Measurements from ENCODE around the gene GPS2. TPM values are rescaled to one million over a fixed set of nuclear protein-coding genes. Genes with fewer than 3 reads are reported as not detected.
A peak's percentile ranks its signal among the peaks of the same experiment; 100 is the strongest.

GPS2 gene
- total RNA-seq, 1 donor from 2014 or later, result 35.3 TPM

DNA sequence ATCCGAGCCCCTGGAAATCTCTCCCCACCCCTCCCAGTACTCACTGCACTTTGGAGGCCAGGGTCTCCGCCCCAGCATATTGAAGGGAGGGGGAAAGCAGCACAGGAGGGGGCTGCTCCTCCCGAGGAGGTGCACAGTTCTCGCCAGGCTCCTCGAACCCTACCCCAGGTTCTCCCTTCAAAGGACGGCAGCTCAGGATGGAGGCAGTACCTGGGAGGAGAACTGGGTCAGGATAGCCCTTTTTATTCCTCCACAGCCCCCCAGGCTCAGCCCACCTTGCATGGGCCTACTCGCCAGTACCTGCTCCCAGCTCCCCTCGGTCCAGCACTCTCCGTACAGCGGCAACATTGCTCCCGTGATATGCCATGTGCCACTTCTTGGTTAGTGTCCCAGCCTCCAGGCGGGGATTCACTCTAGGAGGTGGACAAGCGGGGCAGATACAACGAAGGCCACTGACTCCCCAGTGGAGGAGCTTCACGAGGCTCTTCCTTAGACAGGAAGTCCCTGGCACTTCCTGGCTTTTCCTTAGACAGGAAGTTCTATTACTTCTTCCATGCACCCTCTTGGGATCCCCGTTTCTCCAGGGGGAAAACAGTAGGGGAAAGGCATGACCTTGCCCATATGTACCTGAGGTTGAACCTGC is 2.1 kb upstream of the GPS2 start:
- no peak for DNase-seq

DNA sequence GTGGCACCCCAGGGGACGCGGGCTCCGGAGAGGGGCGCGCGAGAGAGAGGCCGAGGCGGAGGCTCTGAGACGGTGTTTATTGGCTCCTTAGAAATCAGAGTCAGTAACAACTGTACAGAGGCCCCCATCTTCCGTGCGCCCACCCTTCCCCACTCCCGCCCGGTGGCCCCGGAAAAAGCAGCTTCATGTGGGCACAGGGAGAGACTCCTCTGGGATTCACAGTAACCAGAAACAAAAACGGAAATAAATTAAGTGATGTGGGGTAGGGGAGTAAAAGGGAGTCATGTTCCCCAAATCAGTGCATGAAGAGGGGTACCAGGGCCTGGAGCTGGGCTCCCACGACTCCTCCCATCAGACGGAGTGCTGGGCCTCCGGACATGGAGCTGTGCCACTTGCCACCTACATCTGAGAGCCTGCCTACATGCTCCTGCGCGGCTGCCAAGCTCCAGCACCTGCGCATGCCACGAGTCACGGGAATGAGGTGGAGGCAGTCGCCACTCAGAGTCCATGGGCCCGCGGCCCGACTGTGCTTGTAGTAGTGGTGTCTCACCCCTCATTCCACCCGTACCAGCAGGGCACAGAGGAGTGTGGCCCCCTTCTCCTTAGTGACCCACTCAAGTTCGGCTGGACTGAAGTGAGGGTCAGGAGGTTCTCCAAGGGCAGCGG is 543 bp upstream of the GPS2 start:
- no peak for DNase-seq

DNA sequence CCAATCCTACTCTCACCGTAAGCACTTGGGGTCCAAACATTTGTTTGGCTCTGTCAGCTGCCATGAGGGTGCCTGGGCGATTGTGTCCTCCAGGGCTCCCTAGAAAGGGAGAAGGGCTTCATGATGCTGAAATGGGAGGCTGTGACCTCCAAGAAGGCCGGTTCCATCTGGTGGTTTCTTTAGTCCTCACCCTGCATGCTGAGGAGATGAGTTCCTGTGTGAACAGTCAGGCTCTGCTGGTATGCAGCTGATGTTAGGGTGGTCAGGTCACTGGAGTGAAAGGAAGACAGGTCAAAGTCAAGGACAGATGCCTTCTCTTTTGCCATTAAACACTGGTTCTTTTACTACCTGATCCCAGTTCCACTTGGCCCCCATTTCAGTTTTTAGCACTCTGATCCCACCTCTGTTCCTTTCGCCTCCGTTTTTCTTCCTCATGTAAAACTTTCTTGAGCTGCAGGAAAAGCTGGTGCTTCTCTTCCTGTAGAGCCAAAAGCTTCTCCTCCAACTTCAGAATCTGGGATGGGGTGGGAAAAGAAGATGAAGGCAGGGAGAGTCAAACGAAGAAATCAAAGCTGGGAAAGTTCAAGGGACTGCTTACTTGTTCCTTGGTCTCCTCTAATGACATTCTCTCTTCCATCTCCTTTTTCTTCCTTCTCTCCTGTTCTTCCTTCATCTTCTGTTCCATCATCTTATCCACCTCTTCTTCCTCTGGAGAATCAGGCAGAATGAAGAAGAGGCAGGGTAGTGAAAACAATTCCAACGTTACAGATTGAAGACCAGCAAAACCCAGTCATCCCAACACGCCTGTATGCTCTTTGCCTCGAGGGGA is 1.1 kb downstream of the GPS2 start:
- no peak for DNase-seq

DNA sequence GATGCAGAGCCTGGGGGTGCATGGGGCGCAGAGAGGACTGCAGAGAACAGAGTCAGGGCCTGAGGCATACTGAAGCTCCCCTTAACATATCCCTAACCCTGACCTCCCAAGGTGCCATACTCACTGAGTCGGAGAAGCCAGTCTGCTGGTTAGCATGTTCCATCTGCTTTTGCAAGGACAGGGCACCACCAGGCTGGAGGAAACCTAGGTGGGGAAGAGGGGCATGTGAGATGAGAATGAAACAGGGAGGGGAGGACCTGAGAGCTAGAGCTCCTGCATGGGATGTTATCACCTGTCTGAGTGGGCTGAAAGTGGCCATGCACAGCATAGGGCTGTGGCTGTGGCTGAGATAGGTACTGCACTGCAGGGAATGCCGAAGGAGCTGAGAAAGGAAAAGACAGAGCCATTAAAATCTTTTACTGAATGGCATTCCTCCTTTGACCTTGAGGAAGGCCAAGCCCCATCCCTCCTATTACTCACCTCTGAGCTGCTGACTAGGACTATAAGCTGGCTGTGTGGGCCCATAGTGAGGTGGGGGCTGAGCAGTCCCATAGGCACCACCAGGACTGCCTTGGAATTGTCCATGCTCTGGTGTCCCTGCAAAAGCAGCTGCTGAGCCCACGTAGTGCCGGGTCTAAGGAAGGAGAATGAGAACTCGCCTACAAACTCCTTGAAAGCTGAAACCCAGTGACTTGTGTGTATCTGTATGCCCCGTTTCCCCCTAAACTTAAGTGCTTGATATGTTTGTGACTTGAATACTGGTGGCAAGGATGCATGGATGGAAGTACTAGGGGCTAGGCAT is 1.9 kb downstream of the GPS2 start:
- no peak for DNase-seq

DNA sequence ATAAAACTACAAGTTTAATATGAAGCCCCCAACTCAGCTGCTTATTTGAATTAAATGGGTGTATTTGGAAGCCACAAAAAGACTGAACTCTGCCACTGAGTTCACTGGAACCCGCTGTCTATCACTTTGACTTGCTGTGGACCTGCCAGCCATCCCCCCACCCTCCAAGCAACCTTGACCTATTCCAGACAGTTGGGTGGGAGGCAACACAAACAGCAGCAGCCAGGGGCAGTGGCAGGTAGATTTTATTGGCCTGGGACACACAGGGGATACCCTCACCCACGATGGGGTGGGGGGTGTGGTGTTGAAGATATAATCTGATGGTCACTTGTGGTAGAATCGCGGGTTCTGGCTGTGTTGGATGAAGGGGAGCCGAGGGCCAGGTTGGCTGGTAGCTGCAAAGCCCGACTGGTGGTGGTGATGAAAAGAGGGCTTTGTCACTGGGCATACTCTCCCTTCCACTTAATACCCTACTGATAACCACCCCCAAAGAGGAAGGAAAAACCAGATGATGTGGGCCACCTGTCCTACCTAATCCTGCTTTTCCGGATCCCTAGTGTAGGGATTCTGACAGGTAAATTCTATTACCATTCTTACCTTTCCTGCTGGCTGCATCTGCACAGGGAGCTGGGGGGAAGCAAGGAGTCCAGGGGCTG is 2.6 kb downstream of the GPS2 start:
- no peak for DNase-seq

DNA sequence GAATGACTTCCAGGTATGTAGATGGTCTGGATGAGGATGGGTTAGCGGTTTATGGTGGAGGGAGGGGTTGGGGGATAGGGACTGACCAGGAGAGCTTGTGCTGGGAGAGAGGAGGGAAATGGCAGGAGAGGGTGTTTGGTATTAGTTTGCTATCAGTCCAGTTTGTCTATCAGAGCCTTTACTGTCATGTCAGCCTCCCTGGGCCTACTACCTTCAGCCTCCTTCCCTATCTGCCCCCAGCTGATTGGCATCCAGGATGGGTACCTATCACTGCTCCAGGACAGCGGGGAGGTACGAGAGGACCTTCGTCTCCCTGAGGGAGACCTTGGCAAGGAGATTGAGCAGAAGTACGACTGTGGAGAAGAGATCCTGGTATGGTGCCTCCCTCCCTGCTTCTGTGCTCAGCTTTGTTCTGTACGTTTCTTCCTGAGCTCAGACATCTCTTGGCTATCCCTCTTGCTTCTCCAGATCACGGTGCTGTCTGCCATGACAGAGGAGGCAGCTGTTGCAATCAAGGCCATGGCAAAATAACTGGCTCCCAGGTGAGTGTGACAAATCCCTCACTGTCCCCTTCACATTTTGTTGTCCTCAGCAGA is 4.0 kb downstream of the GPS2 start:
- DNase-seq, result no peak

DNA sequence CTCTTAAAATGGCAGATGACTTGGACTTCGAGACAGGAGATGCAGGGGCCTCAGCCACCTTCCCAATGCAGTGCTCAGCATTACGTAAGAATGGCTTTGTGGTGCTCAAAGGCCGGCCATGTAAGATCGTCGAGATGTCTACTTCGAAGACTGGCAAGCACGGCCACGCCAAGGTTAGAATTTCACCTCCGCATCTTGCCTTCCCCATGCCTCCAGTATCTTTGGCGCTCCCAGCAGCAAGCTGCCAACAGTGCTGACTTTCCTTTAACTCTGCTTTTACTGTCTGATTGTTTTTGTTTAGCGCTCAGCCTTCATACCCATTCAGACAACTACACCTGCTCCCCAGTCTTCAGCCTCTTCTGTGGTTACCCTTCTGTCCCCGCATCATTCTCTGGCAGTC is 5.5 kb downstream of the GPS2 start:
- DNase-seq, result no peak

DNA sequence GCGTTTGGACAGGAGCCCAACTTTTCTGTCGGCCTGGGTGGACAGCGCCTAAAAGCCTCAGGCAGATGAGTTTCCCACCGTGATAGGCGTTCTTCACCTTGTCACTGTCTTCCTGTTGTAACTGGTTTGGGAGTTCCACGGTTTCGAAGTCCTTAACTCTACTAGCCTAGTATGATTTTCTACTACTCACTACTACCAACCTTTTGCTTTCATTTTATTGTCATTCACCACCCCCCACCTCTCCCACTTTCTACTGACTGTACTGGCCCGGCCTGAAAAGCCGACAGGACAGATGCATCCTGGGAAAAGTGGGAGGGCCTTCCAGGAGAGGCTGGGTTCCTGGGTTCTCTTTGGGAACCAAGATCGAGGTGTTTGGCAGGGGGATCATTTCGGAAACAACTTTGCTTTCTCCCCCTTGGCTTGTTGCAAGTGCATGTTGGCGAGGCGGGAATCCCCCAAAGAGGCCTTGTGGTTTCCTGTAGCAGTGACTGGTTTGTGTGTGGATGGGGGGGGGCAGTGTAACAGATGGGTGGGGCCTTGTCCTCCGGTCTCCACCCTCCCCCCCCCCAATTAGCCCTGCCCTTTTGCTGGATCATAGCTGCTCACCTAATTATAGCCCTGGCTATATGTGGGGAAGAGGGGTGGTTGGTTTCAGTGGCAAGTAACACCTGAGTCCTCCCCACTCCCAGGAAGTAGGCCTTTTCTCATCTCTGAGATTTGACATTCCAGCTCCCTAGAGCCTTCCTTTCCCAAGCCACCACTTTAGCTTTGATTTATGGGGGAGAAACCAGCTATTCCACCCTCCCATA is 6.3 kb downstream of the GPS2 start:
- DNase-seq, result peak; percentile 86

DNA sequence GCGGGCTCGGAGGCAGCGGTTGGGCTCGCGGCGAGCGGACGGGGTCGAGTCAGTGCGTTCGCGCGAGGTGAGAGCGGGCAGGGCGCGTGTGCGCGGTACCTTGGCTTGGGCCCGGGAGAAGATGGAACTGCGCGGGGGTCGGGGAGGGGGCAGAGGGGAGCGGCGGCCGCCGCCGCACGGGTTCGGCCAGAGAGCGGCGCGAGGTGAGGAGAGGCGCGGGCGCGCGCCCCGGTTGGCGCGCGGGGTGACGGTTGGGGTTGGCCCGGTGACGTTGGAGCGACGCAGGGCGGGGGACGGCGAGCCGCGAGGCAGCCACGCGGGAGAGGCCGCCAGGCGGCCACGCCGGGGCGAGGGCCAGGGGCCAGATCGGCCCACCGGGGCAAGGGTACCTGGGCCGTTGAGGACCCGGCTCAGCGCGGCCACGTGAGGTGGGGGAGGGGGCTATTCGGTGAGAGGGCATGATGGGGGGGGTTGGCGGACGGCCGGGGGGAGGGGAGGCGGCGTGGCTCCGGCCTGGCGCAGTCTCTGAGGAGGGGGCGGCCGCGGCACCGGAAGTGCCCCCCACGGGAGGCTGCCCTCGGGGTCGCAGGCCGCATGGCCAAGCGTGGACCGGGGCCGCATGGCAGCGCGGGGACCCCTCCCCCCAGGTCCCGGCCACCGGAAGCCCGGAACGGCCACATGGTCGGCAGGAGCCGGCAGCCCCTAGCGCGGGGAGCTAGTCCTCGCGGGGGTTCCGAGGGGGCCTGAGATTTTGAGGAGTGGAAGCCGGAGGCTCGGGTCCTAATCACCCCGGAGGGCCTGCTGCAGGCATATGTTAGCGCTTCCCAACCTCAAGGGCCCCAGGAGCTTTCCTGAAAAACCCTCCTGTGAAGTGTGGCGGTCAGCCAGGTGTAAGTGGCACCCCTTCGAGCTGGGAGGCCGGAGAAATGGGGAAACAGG is 7.2 kb downstream of the GPS2 start:
- peak; percentile 36 for DNase-seq

DNA sequence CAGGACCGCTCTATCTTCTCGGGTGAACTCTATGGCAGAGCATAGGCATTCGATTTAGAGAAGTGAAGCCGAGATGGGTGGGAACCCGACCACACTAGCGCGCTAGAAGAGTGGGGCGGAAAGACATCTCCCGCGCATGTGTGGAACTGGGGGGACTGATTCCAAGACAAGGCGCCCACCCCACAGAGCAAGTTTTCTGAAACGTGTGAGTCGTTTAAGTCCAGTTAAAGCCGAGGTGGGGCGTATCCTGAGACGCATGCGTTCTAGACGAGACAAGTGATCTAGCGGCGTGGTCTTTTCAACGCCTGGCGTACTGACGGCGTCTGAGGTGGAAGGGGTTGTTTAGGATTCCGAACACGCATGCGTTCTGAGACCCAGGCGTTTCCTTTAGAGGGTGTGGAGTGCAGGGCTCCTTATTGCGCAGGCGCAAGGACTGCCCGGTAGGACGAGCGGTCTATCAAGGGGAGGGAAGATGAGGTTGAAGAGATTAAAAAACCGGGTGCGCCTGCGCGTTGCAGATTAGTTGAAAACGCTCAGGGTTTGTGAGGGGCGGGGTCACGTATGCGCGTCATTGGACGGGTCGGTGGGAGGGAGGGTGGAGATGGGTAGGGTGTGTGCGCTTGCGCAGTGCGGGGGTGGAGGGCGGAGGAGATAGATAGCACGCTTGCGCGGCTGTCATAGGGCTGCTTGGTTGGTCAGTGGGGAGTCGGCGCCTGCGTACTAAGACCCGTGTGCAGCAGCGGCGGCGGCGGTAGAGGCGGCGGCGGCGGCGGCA is 8.1 kb downstream of the GPS2 start, which contains the start of gene EIF5A:
Gene EIF5A (plus strand): TSS at position 718 of the 775 bp plus-strand sequence. CDS start 2,008 bp downstream, outside the sequence.
- DNase-seq, result peak; percentile 100

DNA sequence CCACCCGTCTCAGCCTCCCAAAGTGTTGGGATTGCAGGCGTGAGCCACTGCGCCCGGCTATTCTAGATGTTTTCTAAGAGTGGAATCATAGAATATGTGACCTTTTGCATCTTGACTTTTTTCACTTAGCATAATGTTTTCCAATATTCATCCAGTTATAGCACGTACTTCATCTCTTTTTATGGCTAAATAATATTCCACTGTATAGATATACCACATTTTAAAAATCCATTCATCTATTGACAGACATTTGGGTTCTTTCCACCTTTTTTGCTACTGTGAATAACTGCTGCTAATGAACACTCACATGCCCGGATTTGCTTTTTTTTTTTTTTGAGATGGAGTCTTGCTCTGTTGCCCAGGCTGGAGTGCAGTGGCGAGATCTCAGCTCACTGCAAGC is 11.0 kb downstream of the GPS2 start:
- no peak for DNase-seq

DNA sequence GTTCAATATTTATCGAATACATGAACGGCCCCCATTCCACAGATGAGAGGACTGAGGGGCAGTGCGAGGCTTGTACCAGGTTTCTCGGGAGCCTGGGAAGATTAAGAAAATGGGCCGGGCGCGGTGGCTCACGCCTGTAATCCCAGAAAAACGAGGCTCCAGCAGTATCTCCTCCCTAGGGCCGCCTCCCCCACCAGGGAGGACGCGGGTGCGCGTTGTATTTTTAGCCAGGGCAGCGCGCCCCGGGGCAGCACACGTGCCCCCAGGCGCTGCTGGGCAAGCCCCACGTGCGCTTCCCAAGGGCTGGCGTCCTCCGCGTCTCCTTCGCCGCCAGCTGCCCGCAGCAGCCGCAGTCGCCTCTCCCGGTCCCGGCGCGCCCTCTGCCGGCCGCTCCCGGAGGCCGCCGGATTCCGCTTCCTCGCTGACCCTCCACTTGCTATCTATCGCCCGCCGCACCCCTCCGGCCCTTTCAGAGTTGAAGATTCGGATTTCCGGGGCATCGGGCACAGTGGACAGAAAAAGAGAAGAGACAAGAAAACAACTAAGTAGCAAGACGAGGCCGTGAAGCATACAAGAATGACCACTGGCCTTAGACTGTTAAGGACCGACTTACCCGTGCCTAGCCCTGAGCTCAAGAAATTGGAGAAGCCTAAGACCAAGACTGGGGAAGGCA is 18.8 kb downstream of the GPS2 start:
- peak; percentile 90 for DNase-seq

DNA sequence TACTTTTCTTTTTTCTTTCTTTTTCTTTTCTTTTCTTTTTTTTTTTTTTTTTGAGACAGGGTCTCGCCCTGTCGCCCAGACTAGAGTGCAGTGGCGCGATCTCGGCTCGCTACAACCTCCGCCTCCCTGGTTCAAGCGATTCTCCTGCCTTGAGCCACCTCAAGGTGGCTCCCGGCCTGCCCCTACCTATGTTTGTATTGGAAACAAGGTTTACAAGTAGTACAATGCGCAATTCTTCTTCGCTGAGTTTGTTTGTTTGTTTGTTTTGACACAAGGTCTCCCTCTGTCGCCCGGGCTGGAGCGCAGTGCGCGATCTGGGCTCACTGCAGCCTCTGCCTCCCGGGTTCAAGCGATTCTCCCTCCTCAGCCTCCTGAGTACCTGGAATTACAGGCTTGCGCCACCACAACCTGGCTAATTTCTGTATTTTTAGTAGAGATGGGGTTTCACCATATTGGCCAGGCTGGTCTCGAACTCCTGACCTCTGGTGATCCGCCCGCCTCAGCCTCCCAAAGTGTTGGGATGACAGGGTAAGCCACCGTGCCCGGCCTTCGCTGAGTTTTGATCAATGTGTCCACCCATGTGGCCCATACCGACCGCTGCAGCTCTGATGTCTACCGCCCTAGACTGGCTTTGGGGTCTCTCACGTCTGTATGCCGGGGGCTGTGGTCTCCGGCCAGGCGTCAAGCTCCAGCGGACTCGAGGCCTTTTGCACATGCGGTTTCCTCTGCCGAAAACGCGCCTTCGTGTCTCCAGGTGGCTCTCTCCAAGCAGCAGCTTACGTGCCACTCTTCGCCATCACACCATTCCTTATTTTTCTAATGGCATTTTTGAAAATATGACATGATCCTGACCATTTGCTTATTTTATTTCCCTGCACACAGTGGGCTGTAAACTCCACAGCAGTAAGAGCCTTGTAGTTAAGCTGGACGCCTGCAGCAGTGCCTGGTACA is 19.7 kb downstream of the GPS2 start:
- no peak for DNase-seq

DNA sequence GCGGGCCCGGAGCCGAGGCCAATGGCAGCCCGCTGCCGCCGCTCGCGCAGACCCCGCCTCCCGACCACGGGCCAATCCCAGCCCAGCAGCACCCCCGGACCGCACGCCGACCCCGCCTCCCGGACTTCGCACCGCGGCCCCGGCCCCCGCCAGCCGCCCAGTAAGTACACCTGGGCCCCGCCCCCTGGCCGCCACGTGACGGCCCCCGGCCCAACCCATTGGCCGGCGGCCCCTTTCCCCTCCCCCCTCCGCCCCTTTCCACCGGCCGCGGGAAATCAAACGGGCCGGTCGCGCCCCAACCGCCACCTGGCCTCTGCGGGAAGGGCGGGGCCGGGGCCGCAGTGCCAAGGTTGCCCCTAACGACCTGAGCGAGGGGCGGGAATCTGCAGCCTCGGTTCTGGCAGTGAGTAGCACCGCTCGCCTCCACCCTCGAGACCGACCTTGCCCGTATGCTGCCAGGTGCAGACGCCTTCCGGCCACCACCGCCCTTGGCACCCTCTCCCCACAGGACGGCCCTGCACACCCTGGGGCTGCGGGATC is 20.5 kb downstream of the GPS2 start, which contains the start of gene YBX2:
Gene YBX2 (minus strand): TSS at position 26 of the 540 bp plus-strand sequence. CDS start 139 bp downstream, outside the sequence.
- DNase-seq, result peak; percentile 67

DNA sequence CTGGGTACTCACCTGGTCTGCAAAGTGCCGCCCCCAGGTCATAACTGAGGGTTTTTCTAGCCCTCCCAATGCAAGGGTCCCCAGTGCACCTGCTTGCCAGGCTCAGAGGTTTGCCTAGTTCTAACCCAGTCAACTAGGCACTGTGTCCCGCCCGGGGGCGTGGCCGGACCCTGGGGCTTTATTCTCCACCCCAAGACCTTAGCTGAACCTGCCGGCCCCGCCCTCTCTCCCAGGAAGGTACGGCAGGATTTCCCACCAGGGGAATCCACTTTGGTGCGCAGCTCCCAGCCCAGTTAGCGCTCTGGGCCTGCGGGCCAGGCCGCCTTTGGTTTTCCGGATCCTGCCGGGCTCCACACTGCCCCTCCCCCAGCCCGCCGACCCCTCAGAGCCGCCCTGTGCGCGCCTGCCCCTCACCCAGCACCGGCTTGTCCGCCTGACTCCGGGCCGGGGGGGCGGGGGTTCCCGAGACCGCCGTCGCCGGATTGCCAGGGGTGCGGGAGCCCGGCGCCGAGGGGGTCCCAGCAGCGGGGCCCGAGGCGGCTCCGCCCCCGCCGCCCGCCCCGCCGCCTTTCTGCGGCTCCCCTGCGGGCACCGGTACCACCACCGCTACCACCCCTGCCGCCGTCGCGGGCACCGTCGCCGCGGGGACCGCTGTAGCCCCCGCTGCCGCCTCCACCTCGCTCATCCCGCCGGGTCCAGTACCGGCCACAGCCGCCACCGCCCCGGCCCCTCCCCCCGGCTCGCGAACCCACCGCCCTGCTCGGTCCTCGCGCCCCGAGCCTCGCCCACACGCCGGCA is 21.1 kb downstream of the GPS2 start:
- no peak for DNase-seq
